ENCODE results near the gene MAFF.
"Not testable (repeated sequence)": the region's sequence is repeated elsewhere in the genome, so short reads cannot be mapped to it uniquely, and the experiment has no call there.

The MAFF gene

GRCh38 chr22:38228326-38228872 lies 26.6 kb downstream of the MAFF start:
- no peak for DNase-seq

- no peak for DNase-seq
Observed at GRCh38 chr22:38228873-38229740, 27.3 kb downstream of the MAFF start.

GRCh38 chr22:38230108-38230825 lies 28.5 kb downstream of the MAFF start:
- DNase-seq: no peak

DNA sequence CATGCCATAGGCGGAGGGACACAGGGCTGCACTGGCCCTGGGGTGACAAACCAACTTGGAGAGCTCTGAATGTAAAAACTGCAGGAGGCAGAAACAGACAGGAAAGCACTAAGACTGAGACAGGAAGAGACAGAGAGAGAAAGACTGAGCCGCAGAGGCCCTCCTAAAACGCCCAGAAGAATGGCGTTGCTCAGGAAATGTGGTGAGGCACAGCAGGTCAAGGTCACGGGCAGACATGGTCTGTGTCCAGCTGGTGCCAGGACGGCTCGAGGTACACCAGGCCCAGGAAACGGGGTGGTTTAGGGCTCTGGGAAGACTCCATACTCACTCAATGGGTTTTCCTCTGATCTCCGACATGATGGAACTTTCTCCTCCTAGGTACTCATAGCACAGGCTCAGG lies 29.1 kb downstream of the MAFF start:
- no peak for DNase-seq

DNA sequence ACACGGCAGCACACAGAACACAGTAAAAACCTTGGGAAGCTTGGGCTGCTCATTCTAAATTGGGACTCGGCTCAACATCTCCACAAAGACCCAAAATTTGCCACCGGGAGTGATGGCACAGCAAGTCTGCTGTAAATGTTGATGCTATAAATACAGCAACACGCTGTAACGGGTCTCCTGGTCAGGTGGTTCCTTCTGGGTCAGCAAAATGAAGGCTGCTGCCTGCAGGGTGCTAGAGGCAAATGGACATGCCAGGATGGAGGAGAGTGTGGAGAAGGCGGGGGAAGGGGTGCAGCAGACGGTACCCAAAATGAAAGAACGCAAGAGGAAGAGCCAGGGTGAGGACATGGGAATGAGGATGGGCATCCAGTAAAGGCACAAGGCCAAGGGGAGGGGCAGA lies 30.4 kb downstream of the MAFF start:
- DNase-seq: no peak

- DNase-seq: no peak
Observed at GRCh38 chr22:38233427-38233826, 31.6 kb downstream of the MAFF start.

- DNase-seq: not testable (repeated sequence)
Observed at GRCh38 chr22:38233856-38234255, 32.1 kb downstream of the MAFF start.

GRCh38 chr22:38235240-38235850 lies 33.6 kb downstream of the MAFF start:
- DNase-seq: no peak

DNA sequence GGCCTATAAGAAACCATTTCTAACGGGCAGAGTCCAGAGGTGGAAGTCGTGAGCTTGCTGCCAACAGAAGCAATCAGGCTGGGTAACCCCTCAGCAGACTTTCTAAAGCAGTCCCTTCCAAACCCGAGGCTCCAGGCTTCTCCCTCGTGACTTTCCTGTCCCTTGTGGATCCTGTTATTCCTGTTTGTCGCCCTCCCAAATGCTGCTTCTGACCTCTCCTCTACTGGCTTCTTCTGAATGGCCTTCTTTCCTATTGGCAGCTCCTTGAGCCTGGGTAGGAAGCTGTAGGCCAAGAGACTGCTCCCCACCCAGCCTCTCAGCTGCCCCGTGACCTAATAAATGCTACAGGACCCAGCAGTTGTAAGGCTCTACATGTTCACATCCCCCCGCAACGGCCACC lies 35.0 kb downstream of the MAFF start:
- no peak for DNase-seq

DNA sequence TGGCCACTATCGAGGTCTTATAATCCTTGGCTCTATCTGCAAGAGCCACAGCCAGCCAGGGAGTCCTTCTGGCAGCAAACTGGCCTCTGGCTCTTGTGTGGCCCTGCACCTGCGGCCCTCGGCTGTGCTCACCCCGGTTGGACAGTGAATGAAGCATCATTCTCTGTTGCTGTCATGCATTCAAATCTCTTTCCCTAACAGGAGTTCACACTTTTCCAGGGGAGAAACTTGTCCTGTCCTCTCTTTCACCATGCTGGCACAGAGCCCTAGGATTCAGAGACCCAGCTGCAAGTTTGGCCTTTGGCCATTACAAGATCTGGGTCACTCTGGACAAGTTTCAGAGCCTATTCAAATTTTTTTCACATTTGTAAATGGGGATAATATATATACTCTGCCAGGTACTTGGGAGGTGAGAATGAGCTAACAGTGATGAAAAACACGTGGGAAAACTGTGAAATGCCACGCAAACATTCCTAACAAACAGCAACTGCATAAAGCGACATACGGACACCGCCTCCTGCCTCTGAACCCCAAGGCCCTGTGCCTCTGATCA lies 36.8 kb downstream of the MAFF start:
- no peak for DNase-seq

DNA sequence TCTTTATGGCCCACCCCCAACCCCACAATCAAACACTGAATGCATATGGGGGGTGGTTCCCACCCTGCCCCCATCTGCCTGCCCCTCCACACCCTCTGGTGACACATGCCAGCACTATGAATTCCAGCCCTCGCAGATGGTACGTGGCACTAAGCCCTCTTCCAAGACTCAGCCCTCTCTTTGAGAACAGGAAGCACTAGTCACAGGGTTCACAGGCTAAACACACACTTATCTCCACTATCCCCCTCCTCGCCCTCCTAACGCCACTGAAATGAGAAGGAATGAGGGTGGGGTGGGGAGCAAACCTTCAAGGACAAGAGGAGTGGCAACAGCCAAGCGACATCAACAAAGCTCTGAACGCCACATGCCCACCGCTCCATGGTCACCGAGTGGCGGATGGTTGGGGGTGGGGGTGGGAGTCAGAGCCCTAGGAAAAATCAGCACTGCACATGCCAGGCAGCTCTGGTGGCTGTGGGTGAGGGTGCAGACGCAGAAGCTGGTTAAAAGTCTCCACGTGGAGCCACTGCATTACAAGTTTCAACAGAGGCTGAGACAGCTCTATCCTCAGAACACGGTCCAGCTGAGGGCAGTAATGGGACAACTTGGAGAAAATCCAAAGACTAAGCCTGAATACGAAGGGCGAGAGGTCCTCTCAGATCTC lies 37.4 kb downstream of the MAFF start:
- peak; percentile 85 for DNase-seq

DNA sequence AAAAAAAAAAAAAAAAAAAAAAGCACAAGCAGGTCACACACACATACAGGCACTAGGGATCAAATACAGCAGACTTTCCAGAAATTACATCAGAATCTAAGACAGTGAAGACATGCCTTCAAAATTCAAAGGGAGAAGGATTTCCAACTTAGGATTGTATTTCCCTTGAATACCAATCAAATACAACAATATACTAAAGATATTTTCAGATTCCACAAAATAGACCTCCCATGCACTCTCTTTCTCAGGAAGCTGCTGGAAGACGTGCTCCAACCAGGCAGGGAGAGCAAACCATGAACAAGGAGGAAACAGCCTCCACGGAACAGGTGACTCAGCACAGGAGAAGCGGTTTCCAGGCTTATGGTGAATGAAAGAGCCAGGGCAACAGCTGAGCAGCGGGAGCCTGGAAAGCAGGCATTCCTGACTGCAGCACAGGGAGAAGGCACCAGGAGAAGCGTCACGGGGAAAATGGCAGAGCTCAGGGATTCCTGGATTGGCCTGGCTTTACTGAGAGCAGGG lies 39.0 kb downstream of the MAFF start:
- DNase-seq: no peak

DNA sequence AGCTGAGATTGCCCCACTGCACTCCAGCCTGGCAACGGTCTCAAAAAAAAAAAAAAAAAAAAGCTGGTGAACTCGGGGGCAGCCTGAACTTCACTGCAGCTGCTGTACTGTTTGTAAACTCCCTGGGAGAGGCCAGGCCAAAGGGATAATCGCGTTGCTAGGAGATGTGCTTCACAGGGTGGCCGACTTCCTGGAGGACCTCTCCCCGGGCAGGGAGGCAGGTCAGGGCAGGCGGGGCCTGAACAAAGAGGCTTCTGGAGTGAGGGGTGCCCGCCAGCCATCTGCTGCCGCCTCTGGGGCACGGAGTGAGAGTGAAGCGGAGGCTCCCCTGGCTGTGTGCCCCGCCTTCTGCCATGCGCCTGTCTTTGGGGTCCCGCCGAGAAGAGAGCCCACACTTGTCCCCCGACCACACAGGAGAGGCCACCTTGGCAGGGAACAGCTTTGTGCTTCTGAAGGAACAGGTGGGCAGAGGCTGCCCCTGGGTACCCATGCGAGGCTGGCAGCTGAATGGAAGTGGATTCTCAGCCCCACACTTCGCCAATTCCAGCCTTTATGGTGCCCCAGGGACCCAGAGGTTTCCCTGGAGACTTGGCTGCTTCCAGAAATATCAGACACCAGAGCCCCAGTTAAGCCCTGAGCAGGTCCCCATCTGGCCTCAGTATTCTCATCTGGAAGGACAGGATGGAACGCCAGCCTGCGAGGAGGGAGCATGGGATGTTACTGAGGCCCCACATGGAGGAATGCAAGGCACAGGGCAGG lies 41.4 kb downstream of the MAFF start:
- peak; percentile 90 for DNase-seq

- no peak for DNase-seq
Observed at GRCh38 chr22:38244106-38244505, 42.3 kb downstream of the MAFF start.

- DNase-seq: no peak
Observed at GRCh38 chr22:38246046-38246658, 44.4 kb downstream of the MAFF start.

DNA sequence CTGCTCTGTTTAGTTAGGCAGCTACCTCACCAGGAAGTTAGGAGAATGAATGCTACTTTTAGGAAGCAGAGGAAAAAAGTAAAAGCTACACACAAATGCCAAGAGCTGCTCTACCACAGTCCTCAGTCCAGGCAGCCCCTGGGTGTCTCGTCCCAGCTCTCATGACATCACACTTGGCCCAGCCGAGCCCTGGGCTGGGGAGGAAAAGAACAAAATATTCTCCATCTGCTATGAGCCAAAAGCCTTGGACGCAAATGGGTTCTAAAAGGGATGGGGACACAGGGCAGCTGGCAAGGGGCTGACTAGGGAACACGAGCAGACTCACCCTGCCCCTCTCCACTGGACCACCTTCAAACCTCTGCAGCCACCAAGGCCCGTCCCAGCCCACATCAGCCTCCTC lies 44.9 kb downstream of the MAFF start:
- no peak for DNase-seq

DNA sequence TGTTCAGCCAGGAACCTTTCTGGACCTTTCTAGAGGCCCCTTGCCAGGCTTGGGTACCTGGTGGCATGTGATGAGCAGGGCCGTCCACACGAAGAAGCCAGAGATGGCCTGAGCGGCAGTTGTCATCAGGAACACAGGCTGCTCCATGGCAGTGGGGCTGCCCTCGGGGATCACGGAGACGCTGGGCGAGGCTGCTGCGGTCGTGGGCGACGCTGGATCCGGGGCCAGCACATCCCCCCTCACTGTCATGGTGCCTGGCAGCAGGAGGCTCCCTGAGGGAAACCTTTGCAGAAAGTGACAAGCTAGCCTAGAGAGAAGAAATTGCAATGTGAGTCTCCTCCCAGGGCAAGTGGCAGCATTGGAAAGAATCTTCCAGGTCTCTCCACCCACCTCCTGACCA lies 45.9 kb downstream of the MAFF start:
- DNase-seq: no peak

- DNase-seq: no peak
Observed at GRCh38 chr22:38248280-38248679, 46.5 kb downstream of the MAFF start.

- no peak for DNase-seq
Observed at GRCh38 chr22:38249301-38249700, 47.5 kb downstream of the MAFF start.

- no peak for DNase-seq
Observed at GRCh38 chr22:38249803-38250642, 48.2 kb downstream of the MAFF start.

Measured in NCI-H524 treated with DMSO at 0.1 percent for 48 hours (cell line).